ENCODE results near the gene NAV3.

The NAV3 gene

GRCh38 chr12:78186670-78187069 lies 356.0 kb downstream of the NAV3 start:
- no peak for DNase-seq (ENCODE audit: low read depth)

GRCh38 chr12:78187741-78188140 lies 357.0 kb downstream of the NAV3 start:
- DNase-seq (ENCODE audit: low read depth): no peak

GRCh38 chr12:78189656-78190055 lies 359.0 kb downstream of the NAV3 start:
- peak; percentile 34 for DNase-seq (ENCODE audit: low read depth)

- no peak for DNase-seq (ENCODE audit: low read depth)
Measured at GRCh38 chr12:78191611-78192010, 360.9 kb downstream of the NAV3 start.

DNA sequence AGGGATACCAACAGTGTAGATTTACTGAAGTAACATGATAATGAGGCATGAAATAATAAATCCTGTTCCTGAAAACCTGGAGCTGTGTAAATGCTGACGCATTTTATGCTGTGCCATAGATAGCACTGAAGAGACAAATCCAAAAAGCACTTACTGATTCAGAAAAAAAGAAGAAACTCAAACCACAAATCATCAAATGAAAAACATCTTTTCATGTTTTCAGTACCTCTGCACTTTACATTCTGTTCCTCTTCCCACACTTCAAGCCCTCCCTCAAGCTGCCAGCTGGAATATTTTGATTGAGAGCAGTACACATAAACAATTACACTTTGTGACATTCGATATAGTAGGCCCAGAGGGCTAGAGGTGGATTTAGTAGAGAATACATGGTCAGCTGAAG lies 362.3 kb downstream of the NAV3 start:
- no peak for DNase-seq (ENCODE audit: low read depth)

DNA sequence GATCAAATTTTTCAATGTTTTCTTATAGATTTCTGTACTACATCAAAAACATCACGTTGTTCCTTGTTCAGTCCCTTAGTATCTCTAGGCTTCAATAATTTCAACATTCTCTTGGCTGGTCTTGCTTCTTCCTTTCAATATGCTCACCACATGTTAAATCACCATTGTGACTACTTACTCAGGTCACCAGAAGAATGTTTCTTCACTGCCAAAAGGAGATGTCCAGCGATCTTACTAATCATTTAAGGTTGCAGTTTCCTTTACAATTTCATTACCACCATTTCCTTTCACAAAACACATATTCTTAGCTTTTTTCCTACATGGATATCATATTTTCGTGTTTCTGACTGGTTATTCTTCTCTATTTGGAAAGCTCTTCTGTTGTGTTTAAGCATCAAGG lies 363.8 kb downstream of the NAV3 start:
- peak; percentile 95 for DNase-seq (ENCODE audit: low read depth)

GRCh38 chr12:78198896-78199295 lies 368.2 kb downstream of the NAV3 start:
- DNase-seq (ENCODE audit: low read depth): no peak

DNA sequence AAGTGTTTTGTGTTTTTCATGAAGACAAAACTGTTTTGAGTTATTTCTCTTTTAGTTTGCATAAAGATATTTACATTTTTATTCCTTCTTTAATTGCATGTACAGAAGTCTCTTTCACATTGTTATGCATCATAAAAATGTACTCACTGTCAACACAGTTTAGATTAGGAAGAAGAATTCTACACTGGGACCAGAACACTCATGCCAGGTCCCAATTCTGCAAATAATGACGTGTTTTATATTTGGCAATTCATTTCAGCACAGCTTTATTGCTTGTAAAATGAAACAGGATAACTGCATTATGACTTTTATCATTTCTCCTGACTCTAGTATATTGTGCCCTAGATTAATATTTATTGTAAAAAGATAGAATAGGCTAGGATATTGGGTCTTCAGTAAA lies 369.2 kb downstream of the NAV3 start:
- DNase-seq (ENCODE audit: low read depth): no peak

- no peak for DNase-seq (ENCODE audit: low read depth)
Measured at GRCh38 chr12:78204926-78205325, 374.2 kb downstream of the NAV3 start.

DNA sequence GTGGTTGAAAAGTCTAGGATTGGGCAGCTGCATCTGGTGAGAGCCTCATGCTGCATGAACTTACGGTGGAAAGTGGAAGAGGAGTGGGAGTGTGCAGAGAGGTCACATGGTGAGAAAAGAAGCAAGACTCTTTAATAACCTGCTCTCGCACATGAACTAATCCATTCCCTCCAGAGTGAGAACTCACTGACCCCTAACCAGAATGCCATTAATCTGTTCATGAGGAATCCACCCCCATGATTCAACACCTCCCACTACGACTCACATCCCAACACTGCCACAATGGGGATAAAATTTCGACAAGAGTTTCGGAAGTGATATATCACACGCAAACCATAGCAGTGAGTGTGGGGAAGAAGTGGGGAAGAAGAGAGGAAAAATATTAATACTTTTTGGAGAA lies 377.4 kb downstream of the NAV3 start:
- DNase-seq (ENCODE audit: low read depth): no peak

DNA sequence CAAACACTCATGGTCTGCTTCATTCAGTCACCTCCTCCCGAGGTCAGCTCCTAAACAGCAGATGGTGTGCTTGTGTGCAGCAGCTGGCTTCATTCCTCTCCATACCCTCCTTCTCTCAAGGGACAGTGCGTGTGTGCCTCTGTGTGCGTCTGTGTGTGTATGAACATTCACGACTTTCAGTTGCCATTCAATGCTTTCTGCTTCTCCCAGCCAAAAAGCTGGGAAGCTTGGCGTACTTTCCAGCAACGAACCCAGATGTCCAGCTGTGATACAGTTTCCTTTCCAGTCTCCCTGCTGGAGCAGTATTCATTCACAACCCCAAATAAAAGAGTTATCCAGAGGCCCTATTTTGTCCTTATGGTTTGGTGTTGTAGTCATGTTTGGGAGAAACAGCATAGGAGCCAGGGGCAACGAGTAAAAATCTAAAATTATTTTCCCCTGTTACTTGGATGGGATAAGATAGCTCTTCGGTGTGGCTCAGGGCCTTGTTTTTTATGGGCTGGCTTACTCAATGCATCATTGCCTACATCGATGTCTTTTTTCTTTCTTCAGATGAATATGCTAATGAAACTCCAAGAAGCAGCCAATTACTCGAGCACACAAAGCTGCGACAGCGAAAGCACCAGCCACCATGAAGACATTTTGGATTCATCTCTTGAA lies 379.3 kb downstream of the NAV3 start:
- no peak for DNase-seq (ENCODE audit: low read depth)

GRCh38 chr12:78210506-78210860 lies 379.8 kb downstream of the NAV3 start:
- DNase-seq (ENCODE audit: low read depth): no peak

- no peak for DNase-seq (ENCODE audit: low read depth)
Measured at GRCh38 chr12:78210894-78211302, 380.2 kb downstream of the NAV3 start.

DNA sequence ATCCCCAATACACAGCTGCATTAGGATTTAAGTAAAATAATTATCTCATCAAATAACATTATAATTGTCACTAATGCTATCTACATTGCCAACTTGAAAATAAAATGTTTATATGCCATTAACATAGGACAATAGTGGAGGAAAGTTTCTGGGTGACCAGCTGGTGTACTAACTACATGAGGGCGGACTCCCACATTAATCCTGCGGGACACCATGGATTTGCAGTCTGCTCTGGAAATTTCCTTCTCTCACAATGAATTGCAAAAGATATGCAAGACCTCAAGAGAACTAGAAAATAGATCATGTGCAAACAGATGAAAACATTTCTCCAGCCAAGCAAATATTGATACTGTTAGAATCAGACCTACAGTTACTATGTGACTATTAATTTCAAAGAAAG lies 390.1 kb downstream of the NAV3 start:
- no peak for DNase-seq (ENCODE audit: low read depth)

DNA sequence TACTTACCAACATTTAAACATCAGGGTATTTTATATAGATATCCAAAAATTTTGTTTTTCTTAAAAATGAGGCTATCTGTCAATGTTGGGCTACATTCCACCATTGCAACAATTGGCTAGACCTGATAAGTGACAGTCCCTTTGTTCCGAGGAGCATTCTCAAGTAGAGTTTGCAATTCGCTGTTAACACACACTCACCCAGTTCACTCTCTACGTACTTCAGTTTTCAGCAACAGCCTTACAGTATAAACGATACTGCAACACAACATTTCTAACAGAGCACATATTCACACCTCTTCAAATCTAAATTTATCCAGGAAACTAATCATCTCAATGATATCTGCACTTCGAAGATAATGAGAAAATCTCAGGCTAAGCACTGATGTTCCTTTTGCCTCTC lies 393.5 kb downstream of the NAV3 start:
- no peak for DNase-seq (ENCODE audit: low read depth)

DNA sequence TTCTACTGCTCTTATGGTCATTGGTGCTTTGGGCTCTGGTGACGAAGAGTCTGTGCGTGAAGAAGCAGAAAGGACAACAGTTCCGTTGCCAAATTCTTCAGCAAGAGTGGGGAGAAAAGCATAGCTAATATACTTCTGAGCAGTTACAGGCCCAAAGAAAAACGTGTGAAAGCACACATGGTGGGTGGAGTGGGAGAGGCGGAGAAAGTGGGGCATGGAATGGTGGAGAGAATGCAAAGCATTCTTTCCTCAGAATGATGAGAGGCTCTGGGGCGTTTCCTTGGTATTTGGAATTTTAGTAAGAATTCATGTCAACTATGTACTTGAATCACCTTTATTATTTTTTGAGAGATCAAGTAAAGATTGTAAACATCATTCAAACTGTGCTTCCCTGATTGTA lies 396.1 kb downstream of the NAV3 start:
- DNase-seq (ENCODE audit: low read depth): no peak

DNA sequence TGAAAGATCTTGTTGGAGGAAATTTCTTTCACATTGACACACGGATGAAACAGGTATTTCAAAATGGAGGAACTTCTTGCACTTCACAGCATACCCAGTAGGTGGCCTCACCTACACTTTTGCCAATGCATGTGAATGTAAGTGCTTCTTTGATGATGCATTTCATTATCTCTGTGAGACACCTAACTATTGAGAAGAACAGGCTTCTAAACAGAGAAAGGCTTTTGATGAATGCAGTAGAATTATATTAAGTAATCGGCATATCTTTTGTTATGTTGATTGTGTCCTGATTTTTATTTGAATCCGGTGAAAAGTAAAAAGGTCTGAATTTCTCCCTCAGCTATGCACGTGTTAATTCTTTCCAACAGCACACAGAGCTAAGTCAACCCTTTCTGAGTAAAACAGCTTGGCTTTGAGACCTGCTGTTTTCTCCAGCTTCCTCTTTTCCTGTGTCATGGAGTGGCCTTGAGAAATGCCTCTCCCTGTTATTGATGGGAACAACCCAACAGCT lies 399.0 kb downstream of the NAV3 start:
- DNase-seq (ENCODE audit: low read depth): no peak

DNA sequence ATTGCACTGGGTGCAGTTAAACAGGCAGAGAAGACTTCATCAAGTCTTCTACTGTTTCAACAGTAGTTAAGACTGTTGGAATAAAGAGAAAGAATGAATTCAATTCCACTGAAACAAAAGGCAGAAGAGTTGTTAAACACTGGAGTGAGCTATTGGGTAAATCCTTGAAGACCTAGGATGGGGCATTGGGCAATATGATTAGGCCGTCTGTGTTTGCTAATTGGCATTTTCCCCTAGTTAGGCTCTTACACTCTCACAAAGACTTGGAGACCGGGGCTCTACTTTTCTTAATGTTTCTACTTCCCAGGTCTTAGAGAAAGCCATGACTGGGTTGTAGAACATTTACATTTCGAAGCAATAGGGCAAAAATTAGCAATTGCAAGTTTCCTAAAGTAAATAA lies 402.1 kb downstream of the NAV3 start:
- no peak for DNase-seq (ENCODE audit: low read depth)

- no peak for DNase-seq (ENCODE audit: low read depth)
Measured at GRCh38 chr12:78236264-78236663, 405.6 kb downstream of the NAV3 start.

- DNase-seq (ENCODE audit: low read depth): no peak
Measured at GRCh38 chr12:78239544-78239943, 408.9 kb downstream of the NAV3 start.

DNA sequence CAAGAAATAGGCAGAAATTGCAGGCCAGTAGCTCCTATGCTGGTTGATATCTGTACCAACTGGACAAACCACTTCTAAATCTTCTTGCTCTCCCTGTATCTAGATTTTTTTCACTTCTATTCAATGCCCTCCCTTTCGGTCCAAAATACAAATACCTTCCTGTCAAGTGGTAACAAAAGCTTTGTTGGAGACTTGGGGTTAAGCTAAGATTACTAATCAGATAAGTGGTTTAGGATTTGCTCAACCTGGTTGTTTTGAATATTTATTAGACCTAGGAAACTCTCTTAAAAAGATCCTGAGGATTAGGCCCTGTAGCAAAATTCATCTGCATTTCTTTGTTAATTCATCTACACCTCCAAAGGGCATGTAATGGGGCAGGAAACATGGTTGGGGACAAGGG lies 410.1 kb downstream of the NAV3 start:
- DNase-seq (ENCODE audit: low read depth): no peak

GRCh38 chr12:78241446-78241845 lies 410.8 kb downstream of the NAV3 start:
- DNase-seq (ENCODE audit: low read depth): no peak

GRCh38 chr12:78244916-78245507 lies 414.3 kb downstream of the NAV3 start:
- no peak for DNase-seq (ENCODE audit: low read depth)

- DNase-seq (ENCODE audit: low read depth): no peak
Measured at GRCh38 chr12:78248321-78248720, 417.6 kb downstream of the NAV3 start.

All from GM04503 (cell line).